Right renal cortex interstitium (tissue), 3 donors: Measurements from ENCODE around the gene UPF1. TPM values are rescaled to one million over a fixed set of nuclear protein-coding genes. Genes with fewer than 3 reads are reported as not detected.
A peak's percentile ranks its signal among the peaks of the same experiment; 100 is the strongest.

ENCODE experiments used
- DNase-seq, 3 donors: peaks; one replicate each; pipeline ENCODE4 v3.0.0-alpha.2; 2013; ENCODE audit warnings: low read depth in 3 of 3, low spot score in 2 of 3
- polyA plus RNA-seq, 3 donors: library from polyadenylated mRNA; unstranded; fragments of 120-200 nt; gene quantifications; one replicate each; pipeline ENCODE4 v1.2.1, GENCODE V29; 2013; ENCODE audit not compliant: insufficient read length in 3 of 3

UPF1 gene
- 10 to 100 TPM; 44.7 to 56.8 (median 48.2) TPM for polyA plus RNA-seq

GRCh38 chr19:18831524-18832305 is at the start of gene UPF1:
TSS of gene UPF1 (plus strand) at chr19:18831959. CDS start at chr19:18832210, 251 bp downstream.
- DNase-seq = peak; percentile 76 to 91 (median 89)

GRCh38 chr19:18782559-18783225 is 49.1 kb upstream of the UPF1 start:
- no peak for DNase-seq

- no peak for DNase-seq
Observed at GRCh38 chr19:18783958-18784785, 47.6 kb upstream of the UPF1 start.

- DNase-seq = no peak
Observed at GRCh38 chr19:18784786-18785120, 47.0 kb upstream of the UPF1 start.

- DNase-seq = peak in 2 of 3 donors; percentile 38 to 41
Observed at GRCh38 chr19:18785179-18786124, 46.3 kb upstream of the UPF1 start.

GRCh38 chr19:18788529-18789421 is 43.0 kb upstream of the UPF1 start:
- DNase-seq = no peak

- DNase-seq = no peak
Observed at GRCh38 chr19:18789422-18789869, 42.3 kb upstream of the UPF1 start.

- no peak for DNase-seq
Observed at GRCh38 chr19:18789883-18790565, 41.7 kb upstream of the UPF1 start.

GRCh38 chr19:18790566-18791314 is 41.0 kb upstream of the UPF1 start, which contains the start of gene COMP:
TSS of gene COMP (minus strand) at chr19:18791305. CDS start at chr19:18791269, 36 bp downstream.
- DNase-seq = no peak

- DNase-seq = no peak
Observed at GRCh38 chr19:18791315-18791678, 40.5 kb upstream of the UPF1 start.

- DNase-seq = no peak
Observed at GRCh38 chr19:18792661-18793060, 39.1 kb upstream of the UPF1 start.

GRCh38 chr19:18793144-18794028 is 38.4 kb upstream of the UPF1 start:
- no peak for DNase-seq

GRCh38 chr19:18794029-18794313 is 37.8 kb upstream of the UPF1 start:
- no peak for DNase-seq

GRCh38 chr19:18794692-18795091 is 37.1 kb upstream of the UPF1 start:
- DNase-seq = no peak

- no peak for DNase-seq
Observed at GRCh38 chr19:18795540-18795939, 36.2 kb upstream of the UPF1 start.

GRCh38 chr19:18796239-18796638 is 35.5 kb upstream of the UPF1 start:
- no peak for DNase-seq
